HCT116 (cell line): ENCODE data around the gene TAF1D. TPM values are rescaled to one million over a fixed set of nuclear protein-coding genes. Genes with fewer than 3 reads are reported as not detected.
A peak's percentile ranks its signal among the peaks of the same experiment; 100 is the strongest.

Source experiments
- ATAC-seq: fragments of 200-7000 bp; cut with Tn5 transposase; 2 replicates; pipeline ENCODE4 v1.9.1; 2020; ENCODE audit warnings: mild to moderate bottlenecking, moderate library complexity
- BruUV-seq: library from RNA; stranded (reverse); fragments of 400-500 nt; replicated peaks from 2 replicates; lab custom pipeline; 2021; lab: Mats Ljungman, UMichigan
- CTCF ChIA-PET: fragments of 300-600 bp; sonication (Branson Sonifier 250); formaldehyde crosslinking; loops from one replicate; lab custom pipeline; 2021; ENCODE audit warnings: antibody characterized with exemption; lab: Charles Lee
- POLR2A ChIA-PET: fragments of 300-600, 350-600 bp; sonication (Branson Sonifier 250); formaldehyde crosslinking; loops from one replicate; lab custom pipeline; 2021; ENCODE audit warnings: antibody characterized with exemption; lab: Charles Lee
- RAD21 ChIA-PET, 2 experiments: fragments of 300-600 bp; sonication (Branson Sonifier 250); formaldehyde crosslinking; loops; one replicate each; lab custom pipeline; 2023; ENCODE audit warnings: low total read pairs in 2 of 2; ENCODE audit not compliant: uncharacterized antibody in 2 of 2, unreplicated experiment in 2 of 2, low non-redundant PET in 1 of 2; lab: Charles Lee
- DNase-seq: peaks from one replicate; pipeline ENCODE4 v3.0.0-alpha.2; 2010; ENCODE audit warnings: low read depth, low spot score
- H2AFZ ChIP-seq: fragments of 200-600 bp; shearing (Covaris generic), sonication (generic); 2 replicates; pipeline ENCODE4 v1.6.1; 2017; ENCODE audit warnings: low read depth, mixed run types, mixed read lengths, antibody characterized with exemption, low read length; ENCODE audit not compliant: poor library complexity, severe bottlenecking
- H3K27ac ChIP-seq: 2 replicates; pipeline ENCODE4 v1.5.1; 2012; ENCODE audit warnings: low read depth, low read length
- H3K27me3 ChIP-seq: fragments of 200-600 bp; sonication (generic); 2 replicates; pipeline ENCODE4 v1.6.1; 2016; ENCODE audit warnings: mixed run types, low read length, mixed read lengths; ENCODE audit not compliant: insufficient read depth
- H3K36me3 ChIP-seq, 2 experiments: fragments of 200-500 bp in 1 of 2; fragments of 200-600 bp in 1 of 2; sonication (Bioruptor generic) in 1 of 2; sonication (generic) in 1 of 2; 2 replicates each; pipeline versions ENCODE4 v1.5.1 to v1.6.1; 2014 to 2016; ENCODE audit warnings: low read length in 2 of 2, inconsistent platforms in 1 of 2, mixed read lengths in 1 of 2, mixed run types in 1 of 2; ENCODE audit not compliant: insufficient read depth in 2 of 2, control insufficient read depth in 1 of 2
- H3K4me1 ChIP-seq, 2 experiments: fragments of 200-600 bp in 1 of 2; sonication (generic) in 1 of 2; 2 replicates each; pipeline versions ENCODE4 v1.5.1 to v1.6.1; 2012 to 2017; ENCODE audit warnings: low read length in 2 of 2, inconsistent platforms in 1 of 2, mild to moderate bottlenecking in 1 of 2, mixed read lengths in 1 of 2, mixed run types in 1 of 2, moderate library complexity in 1 of 2; ENCODE audit not compliant: insufficient read depth in 2 of 2, control insufficient read depth in 1 of 2
- H3K4me2 ChIP-seq: fragments of 200-600 bp; sonication (generic); 2 replicates; pipeline ENCODE4 v1.6.1; 2017; ENCODE audit warnings: mixed run types, low read length, mixed read lengths
- H3K4me3 ChIP-seq, 2 experiments: fragments of 200-600 bp in 1 of 2; sonication (generic) in 1 of 2; replicated peaks in 1 of 2; 2 replicates each; pipeline ENCODE4 v1.5.1; 2011 to 2016; ENCODE audit warnings: low read length in 2 of 2, control low read depth in 1 of 2, low read depth in 1 of 2, mild to moderate bottlenecking in 1 of 2, mixed read lengths in 1 of 2, mixed run types in 1 of 2
- H3K79me2 ChIP-seq: fragments of 200-600 bp; sonication (generic); 2 replicates; pipeline ENCODE4 v1.6.1; 2017; ENCODE audit warnings: mild to moderate bottlenecking, mixed run types, low read length, moderate library complexity, mixed read lengths; ENCODE audit not compliant: insufficient read depth
- H3K9ac ChIP-seq: fragments of 200-600 bp; sonication (generic); 2 replicates; pipeline ENCODE4 v1.6.1; 2016; ENCODE audit warnings: low read length, mixed read lengths
- H3K9me2 ChIP-seq: fragments of 200-600 bp; sonication (generic), shearing (Covaris generic); 2 replicates; pipeline ENCODE4 v1.6.1; 2017; ENCODE audit warnings: mixed run types, mild to moderate bottlenecking, moderate library complexity; ENCODE audit not compliant: insufficient read depth
- H3K9me3 ChIP-seq, 2 experiments: fragments of 200-500 bp in 1 of 2; fragments of 200-600 bp in 1 of 2; sonication (Bioruptor generic) in 1 of 2; sonication (generic) in 1 of 2; 2 replicates each; pipeline ENCODE4 v1.6.1; 2014 to 2017; ENCODE audit warnings: low read length in 2 of 2, mixed read lengths in 2 of 2, inconsistent platforms in 1 of 2, low read depth in 1 of 2, mild to moderate bottlenecking in 1 of 2, mixed run types in 1 of 2, moderate library complexity in 1 of 2; ENCODE audit not compliant: control insufficient read depth in 1 of 2, insufficient read depth in 1 of 2
- H4K20me1 ChIP-seq: fragments of 200-600 bp; sonication (generic), shearing (Covaris generic); 2 replicates; pipeline ENCODE4 v1.6.1; 2017; ENCODE audit warnings: mixed run types, mild to moderate bottlenecking, moderate library complexity; ENCODE audit not compliant: insufficient read depth
- ATF3 ChIP-seq: IDR thresholded peaks from 2 replicates; pipeline ENCODE4 v1.6.1; 2012
- CTCF ChIP-seq, 3 experiments: fragments of 200-600 bp in 1 of 3; sonication (generic) in 1 of 3; IDR thresholded peaks in 2 of 3; conservative IDR thresholded peaks in 1 of 3; 2 replicates each; pipeline ENCODE4 v1.5.1; 2012 to 2017; ENCODE audit warnings: low read depth in 2 of 3, low read length in 2 of 3, antibody characterized with exemption in 1 of 3, borderline replicate concordance in 1 of 3, control low read depth in 1 of 3, mild to moderate bottlenecking in 1 of 3, mixed read lengths in 1 of 3, mixed run types in 1 of 3, moderate library complexity in 1 of 3; ENCODE audit not compliant: insufficient read depth in 1 of 3
- EZH2 ChIP-seq: fragments of 200-600 bp; sonication (generic); IDR thresholded peaks from 2 replicates; pipeline ENCODE4 v1.6.1; 2017; ENCODE audit warnings: antibody characterized with exemption, mixed run types
- RAD21 ChIP-seq: IDR thresholded peaks from 2 replicates; pipeline ENCODE4 v1.6.1; 2012; ENCODE audit warnings: low read depth, mild to moderate bottlenecking
- REST ChIP-seq: IDR thresholded peaks from 2 replicates; pipeline ENCODE4 v1.6.1; 2012; ENCODE audit warnings: low read depth
- SIN3A ChIP-seq: IDR thresholded peaks from 2 replicates; pipeline ENCODE4 v1.6.1; 2012; ENCODE audit warnings: low read depth
- SRF ChIP-seq: IDR thresholded peaks from 2 replicates; pipeline ENCODE4 v1.6.1; 2012; ENCODE audit warnings: low read depth
- TCF7L2 ChIP-seq: IDR thresholded peaks from 2 replicates; pipeline ENCODE4 v1.7.0; 2011; ENCODE audit warnings: borderline replicate concordance, inconsistent platforms; ENCODE audit not compliant: insufficient read depth, insufficient read length; ENCODE audit errors: extremely low read depth
- YY1 ChIP-seq: IDR thresholded peaks from 2 replicates; pipeline ENCODE4 v1.6.1; 2011; ENCODE audit warnings: low read length, low read depth, moderate library complexity, mild to moderate bottlenecking; ENCODE audit not compliant: insufficient replicate concordance; ENCODE audit errors: extremely low read depth
- ZNF274 ChIP-seq: fragments of 200-500 bp; sonication (Bioruptor generic); IDR thresholded peaks from 2 replicates; pipeline ENCODE4 v1.6.1; 2014; ENCODE audit warnings: mild to moderate bottlenecking, low read depth, low read length, inconsistent platforms
- intact Hi-C: fragments of 100-400 bp; cut with micrococcal nuclease; formaldehyde crosslinking; loops from 2 replicates; pipeline ENCODE4 v1.10.0; 2022
- total RNA-seq: library from RNA; stranded (reverse); gene quantifications from one replicate; pipeline ENCODE4 v1.2.1, GENCODE V29; 2021; ENCODE audit not compliant: unreplicated experiment

The TAF1D gene
- total RNA-seq, 1 experiment from 2014 or later: 267 TPM

GRCh38 chr11:93694109-93694508 lies 47.2 kb downstream of the TAF1D start:
- Histone ChIP-seq H3K9ac (no peak overlapping the region), H3K4me1 (no peaks in the 10 kb centered on the region), H3K4me3 (no peak overlapping the region), H3K9me3 (no peaks in the 10 kb centered on the region), H4K20me1 (no peaks in the 10 kb centered on the region), H3K79me2 (0 out of 2 replicates have a peak, but pooled peaks cover 3% of the 10 kb centered on the region), H3K27me3 (no peaks in the 10 kb centered on the region), H3K27ac (no peak overlapping the region), H2AFZ (no peak overlapping the region), H3K9me2 (no peaks in the 10 kb centered on the region), H3K4me2 (no peak overlapping the region), H3K36me3 (peaks cover 49 to 55% of the 10 kb centered on the region in 2 experiments)
- BruUV-seq: no TSS peak
- intact Hi-C loops: no loop called here
- CTCF ChIA-PET: no interaction called here
- POLR2A ChIA-PET: no interaction called here
- DNase-seq (no peak), ATAC-seq (peak; percentile 82)
- RAD21 ChIA-PET: no interaction called here
- peak in 2 of 3 experiments; percentile 16 to 39; a peak in 3 of 6 replicates for TF ChIP-seq CTCF (IDR thresholded peaks at IDR 0.05 in 2 of 3, conservative IDR thresholded peaks at IDR 0.05 in 1 of 3; ENCODE audit: borderline replicate concordance in 1 of 3, insufficient read depth in 1 of 3, low read depth in 2 of 3, low read length in 2 of 3)
- TF ChIP-seq TCF7L2: no peak
- TF ChIP-seq, all 23 proteins: peak for 1

- no peak overlapping the region for H2AFZ ChIP-seq
- DNase-seq: no peak
- H3K9me3 ChIP-seq: no peaks in the 10 kb centered on the region
- no peak overlapping the region for H3K4me2 ChIP-seq
- RAD21 ChIA-PET: no interaction called here
- H3K9ac ChIP-seq: no peak overlapping the region
- H3K27ac ChIP-seq: no peak overlapping the region
- no peaks in the 10 kb centered on the region for H3K4me1 ChIP-seq
- CTCF ChIA-PET: no interaction called here
- BruUV-seq: no TSS peak
- no peaks in the 10 kb centered on the region for H3K27me3 ChIP-seq
- intact Hi-C loops: no loop called here
- H3K9me2 ChIP-seq: no peaks in the 10 kb centered on the region
- peaks cover 27 to 33% of the 10 kb centered on the region in 2 experiments; a peak in 3 of 4 replicates for H3K36me3 ChIP-seq
- H3K79me2 ChIP-seq: peaks cover 7% of the 10 kb centered on the region; the same call in 1 of the 2 replicates
- POLR2A ChIA-PET: no interaction called here
- H3K4me3 ChIP-seq: no peak overlapping the region
- ATAC-seq: no peak
- no peaks in the 10 kb centered on the region for H4K20me1 ChIP-seq
- TF ChIP-seq ATF3: no peak
- TF ChIP-seq REST: no peak
- no peak for TF ChIP-seq CTCF (IDR thresholded peaks at IDR 0.05 in 2 of 3, conservative IDR thresholded peaks at IDR 0.05 in 1 of 3; ENCODE audit: borderline replicate concordance in 1 of 3, insufficient read depth in 1 of 3, low read depth in 2 of 3, low read length in 2 of 3)
- no peak for TF ChIP-seq EZH2
- no peak for TF ChIP-seq RAD21
- no peak for TF ChIP-seq YY1
- TF ChIP-seq SIN3A: no peak
- no peak for TF ChIP-seq SRF
- TF ChIP-seq ZNF274: no peak
Measured at GRCh38 chr11:93689240-93689639, 52.1 kb downstream of the TAF1D start.
